ENCODE results near the gene ZNF423. TPM values are rescaled to one million over a fixed set of nuclear protein-coding genes. Genes with fewer than 3 reads are reported as not detected.

ZNF423 gene
- polyA plus RNA-seq, 1 experiment, result 0.11 TPM

Small RNAs within 50 kb of the gene (small RNA-seq; reads per million reads assigned to genes)
- gene MRPS21P7 (ENCODE audit: insufficient read length, low read depth) (not detected), gene MRPS21P8 (ENCODE audit: insufficient read length, low read depth) (not detected)

Other genes starting within 250 kb of the ZNF423 start
- gene CNEP1R1, start 169.1 kb upstream of the ZNF423 start, polyA plus RNA-seq (2011; rRNA removed), result 22.4 and 33.0 TPM in 2 replicates
- 15.0 and 17.1 TPM in 2 replicates for gene HEATR3, start 209.9 kb upstream of the ZNF423 start, polyA plus RNA-seq (2011; rRNA removed)